DOHH2 (cell line): ENCODE measurements around the gene POP4.

Experiments used
- H3F3A ChIP-seq: fragments of 200-600 bp; sonication (generic), shearing (Covaris generic); 2 replicates; pipeline ENCODE4 v1.6.0; 2016; ENCODE audit warnings: antibody characterized with exemption, mild to moderate bottlenecking; ENCODE audit not compliant: control insufficient read depth, insufficient read depth
- H3K27ac ChIP-seq: fragments of 200-600 bp; sonication (generic); 2 replicates; pipeline ENCODE4 v1.5.1; 2014; ENCODE audit warnings: low read depth, mild to moderate bottlenecking, low read length, moderate library complexity
- H3K27me3 ChIP-seq: fragments of 200-600 bp; sonication (generic); 2 replicates; pipeline ENCODE4 v1.6.1; 2014; ENCODE audit warnings: mild to moderate bottlenecking, low read length, mixed read lengths; ENCODE audit not compliant: control insufficient read depth
- H3K36me3 ChIP-seq: fragments of 200-600 bp; sonication (generic); 2 replicates; pipeline ENCODE4 v1.6.1; 2014; ENCODE audit warnings: mild to moderate bottlenecking, low read length, moderate library complexity, mixed read lengths; ENCODE audit not compliant: control insufficient read depth
- H3K4me1 ChIP-seq: fragments of 200-600 bp; sonication (generic); 2 replicates; pipeline ENCODE4 v1.6.1; 2014; ENCODE audit warnings: mild to moderate bottlenecking, low read length, mixed read lengths; ENCODE audit not compliant: control insufficient read depth
- H3K4me2 ChIP-seq: fragments of 200-600 bp; sonication (generic); 2 replicates; pipeline ENCODE4 v1.6.0; 2014; ENCODE audit warnings: mild to moderate bottlenecking, low read length, moderate library complexity
- H3K4me3 ChIP-seq: fragments of 200-600 bp; sonication (generic); 2 replicates; pipeline ENCODE4 v1.5.1; 2014; ENCODE audit warnings: mild to moderate bottlenecking, low read length, mixed read lengths
- H3K79me2 ChIP-seq: fragments of 200-600 bp; sonication (generic); 2 replicates; pipeline ENCODE4 v1.6.1; 2014; ENCODE audit warnings: mild to moderate bottlenecking, low read length, mixed read lengths; ENCODE audit not compliant: control insufficient read depth
- H3K9me2 ChIP-seq: fragments of 200-600 bp; sonication (generic); replicated peaks from 2 replicates; pipeline ENCODE4 v1.6.1; 2014; ENCODE audit warnings: mild to moderate bottlenecking, low read length, mixed read lengths; ENCODE audit not compliant: control insufficient read depth
- H3K9me3 ChIP-seq: fragments of 200-600 bp; sonication (generic); 2 replicates; pipeline ENCODE4 v1.6.1; 2014; ENCODE audit warnings: antibody characterized with exemption, low read length, mixed read lengths; ENCODE audit not compliant: control insufficient read depth, insufficient read depth
- H4K20me1 ChIP-seq: fragments of 200-600 bp; sonication (generic); 2 replicates; pipeline ENCODE4 v1.6.0; 2014; ENCODE audit warnings: low read depth, mild to moderate bottlenecking, antibody characterized with exemption, low read length, moderate library complexity; ENCODE audit not compliant: control insufficient read depth, insufficient read depth
- EZH2phosphoT487 ChIP-seq: fragments of 200-600 bp; sonication (generic); IDR thresholded peaks from 2 replicates; pipeline ENCODE4 v1.6.1; 2017; ENCODE audit warnings: borderline replicate concordance, mild to moderate bottlenecking, antibody characterized with exemption, low read length, moderate library complexity, mixed read lengths
- TF ChIP-seq, protein P1 (sequence below): fragments of 200-600 bp; sonication (generic); IDR thresholded peaks from one replicate; pipeline ENCODE4 v1.5.1; 2014; ENCODE audit warnings: antibody characterized with exemption, mild to moderate bottlenecking, low read depth, low read length; ENCODE audit not compliant: poor library complexity, severe bottlenecking

The POP4 gene

GRCh38 chr19:29662604-29663404, 56.7 kb downstream of the POP4 start:
- Histone ChIP-seq H3F3A (no peaks in the 10 kb centered on the region), H3K4me1 (peaks cover 28% of the 10 kb centered on the region), H3K27ac (no peak overlapping the region), H3K79me2 (no peaks in the 10 kb centered on the region), H3K9me3 (no peaks in the 10 kb centered on the region), H3K36me3 (no peaks in the 10 kb centered on the region), H3K4me3 (no peak overlapping the region), H3K27me3 (peaks cover 36% of the 10 kb centered on the region), H4K20me1 (no peaks in the 10 kb centered on the region), H3K9me2 (no peaks in the 10 kb centered on the region), H3K4me2 (no peak overlapping the region)
- TF ChIP-seq EZH2phosphoT487: no peak
- TF ChIP-seq, protein P1, sequence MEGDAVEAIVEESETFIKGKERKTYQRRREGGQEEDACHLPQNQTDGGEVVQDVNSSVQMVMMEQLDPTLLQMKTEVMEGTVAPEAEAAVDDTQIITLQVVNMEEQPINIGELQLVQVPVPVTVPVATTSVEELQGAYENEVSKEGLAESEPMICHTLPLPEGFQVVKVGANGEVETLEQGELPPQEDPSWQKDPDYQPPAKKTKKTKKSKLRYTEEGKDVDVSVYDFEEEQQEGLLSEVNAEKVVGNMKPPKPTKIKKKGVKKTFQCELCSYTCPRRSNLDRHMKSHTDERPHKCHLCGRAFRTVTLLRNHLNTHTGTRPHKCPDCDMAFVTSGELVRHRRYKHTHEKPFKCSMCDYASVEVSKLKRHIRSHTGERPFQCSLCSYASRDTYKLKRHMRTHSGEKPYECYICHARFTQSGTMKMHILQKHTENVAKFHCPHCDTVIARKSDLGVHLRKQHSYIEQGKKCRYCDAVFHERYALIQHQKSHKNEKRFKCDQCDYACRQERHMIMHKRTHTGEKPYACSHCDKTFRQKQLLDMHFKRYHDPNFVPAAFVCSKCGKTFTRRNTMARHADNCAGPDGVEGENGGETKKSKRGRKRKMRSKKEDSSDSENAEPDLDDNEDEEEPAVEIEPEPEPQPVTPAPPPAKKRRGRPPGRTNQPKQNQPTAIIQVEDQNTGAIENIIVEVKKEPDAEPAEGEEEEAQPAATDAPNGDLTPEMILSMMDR: no peak

- H3K79me2 ChIP-seq: no peaks in the 10 kb centered on the region
- H3K4me1 ChIP-seq: peaks cover 33% of the 10 kb centered on the region
- H3K4me3 ChIP-seq: peak overlapping the region; percentile 81
- H3K36me3 ChIP-seq: no peaks in the 10 kb centered on the region
- peak overlapping the region; percentile 97 for H3K4me2 ChIP-seq
- no peaks in the 10 kb centered on the region for H3F3A ChIP-seq
- H3K9me2 ChIP-seq: no peaks in the 10 kb centered on the region
- no peaks in the 10 kb centered on the region for H3K9me3 ChIP-seq
- no peaks in the 10 kb centered on the region for H4K20me1 ChIP-seq
- no peak overlapping the region for H3K27ac ChIP-seq
- TF ChIP-seq, protein P1: no peak
- TF ChIP-seq EZH2phosphoT487: no peak
- H3K27me3 ChIP-seq: peaks cover 36% of the 10 kb centered on the region
Measured at GRCh38 chr19:29663861-29664752, 58.0 kb downstream of the POP4 start.

DNA sequence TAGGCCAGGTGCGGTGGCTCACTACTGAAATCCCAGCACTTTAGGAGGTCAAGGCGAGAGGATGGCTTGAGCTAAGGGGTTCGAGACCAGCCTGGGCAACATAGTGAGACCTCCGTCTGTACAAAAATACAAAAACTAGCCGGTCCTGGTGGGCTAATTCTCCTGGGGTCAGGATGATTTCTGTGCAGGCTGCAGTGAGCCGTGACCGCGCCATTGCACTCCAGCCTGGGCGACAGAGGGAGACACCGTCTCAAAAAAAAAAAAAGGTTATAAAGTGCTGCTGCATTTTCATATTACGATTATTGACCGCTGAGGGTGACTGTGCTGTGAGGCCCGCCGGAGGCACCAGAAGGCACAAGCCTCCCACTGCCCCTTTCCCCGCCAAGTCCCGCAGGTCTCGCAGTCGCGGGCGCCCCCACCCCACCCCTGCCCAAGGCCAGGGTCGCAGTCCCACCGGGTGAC, 58.7 kb downstream of the POP4 start:
- H3K9me3 ChIP-seq: no peaks in the 10 kb centered on the region
- peak overlapping the region; percentile 81 for H3K4me3 ChIP-seq
- no peaks in the 10 kb centered on the region for H3K36me3 ChIP-seq
- no peaks in the 10 kb centered on the region for H3K79me2 ChIP-seq
- H3K4me1 ChIP-seq: peaks cover 33% of the 10 kb centered on the region
- peaks cover 36% of the 10 kb centered on the region for H3K27me3 ChIP-seq
- H3K4me2 ChIP-seq: peak overlapping the region; percentile 97
- TF ChIP-seq, protein P1: peak; percentile 30
- no peak for TF ChIP-seq EZH2phosphoT487
- no peak overlapping the region for H3K27ac ChIP-seq
- H3F3A ChIP-seq: no peaks in the 10 kb centered on the region
- no peaks in the 10 kb centered on the region for H4K20me1 ChIP-seq
- H3K9me2 ChIP-seq: no peaks in the 10 kb centered on the region
